VCaP (cell line): ENCODE measurements around the gene DMAP1.
A peak's percentile ranks its signal among the peaks of the same experiment; 100 is the strongest.

Experiments used
- H3K27ac ChIP-seq: fragments of 450-650 bp; 2 replicates; pipeline ENCODE4 v1.5.1; 2017
- TF ChIP-seq, protein P1 (sequence below): fragments of 450-650 bp; conservative IDR thresholded peaks from 2 replicates; pipeline ENCODE4 v1.5.1; 2017; ENCODE audit warnings: mild to moderate bottlenecking, moderate library complexity

The DMAP1 gene

DNA sequence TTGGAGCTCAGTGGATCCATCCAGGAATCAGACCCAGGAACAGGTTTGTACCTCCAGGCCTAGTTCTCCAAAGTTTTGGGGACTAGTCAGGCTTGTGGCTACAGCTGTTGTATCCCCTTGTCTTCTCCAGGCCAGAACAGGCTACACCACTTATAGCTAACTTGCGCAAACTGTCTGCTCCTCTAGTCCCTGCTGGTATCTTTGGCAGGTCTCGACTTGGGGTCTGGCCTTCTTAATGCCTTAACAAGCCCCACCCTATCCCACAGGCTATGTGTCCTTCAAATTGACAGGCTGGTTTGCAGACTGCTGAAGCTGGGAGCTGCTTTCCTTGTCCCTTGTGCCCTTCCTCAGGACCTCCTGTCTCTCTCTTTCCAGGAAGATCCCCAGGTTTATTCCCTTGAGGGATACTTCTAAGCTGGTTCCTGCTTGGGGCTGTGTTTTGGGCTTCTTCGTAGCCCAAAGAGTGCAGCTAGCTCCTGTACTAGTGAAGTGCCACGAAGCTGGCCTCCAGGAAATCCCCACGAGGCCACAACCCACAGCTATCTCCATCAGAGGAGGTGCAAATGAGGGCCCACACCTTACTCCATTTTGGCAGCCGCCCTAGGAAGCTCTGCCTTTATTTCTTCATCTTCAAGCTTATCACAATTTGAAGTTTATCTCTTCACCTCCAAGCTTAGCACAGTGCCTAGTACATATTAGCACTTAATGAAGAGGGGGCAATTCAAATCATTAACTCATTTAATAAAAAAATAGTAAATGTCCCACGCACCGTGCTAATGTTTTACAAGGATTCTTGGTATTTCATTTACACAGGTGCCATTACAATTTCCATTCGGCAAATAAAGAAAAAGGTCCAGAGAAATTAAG lies 683 bp upstream of the DMAP1 start:
- TF ChIP-seq, protein P1, sequence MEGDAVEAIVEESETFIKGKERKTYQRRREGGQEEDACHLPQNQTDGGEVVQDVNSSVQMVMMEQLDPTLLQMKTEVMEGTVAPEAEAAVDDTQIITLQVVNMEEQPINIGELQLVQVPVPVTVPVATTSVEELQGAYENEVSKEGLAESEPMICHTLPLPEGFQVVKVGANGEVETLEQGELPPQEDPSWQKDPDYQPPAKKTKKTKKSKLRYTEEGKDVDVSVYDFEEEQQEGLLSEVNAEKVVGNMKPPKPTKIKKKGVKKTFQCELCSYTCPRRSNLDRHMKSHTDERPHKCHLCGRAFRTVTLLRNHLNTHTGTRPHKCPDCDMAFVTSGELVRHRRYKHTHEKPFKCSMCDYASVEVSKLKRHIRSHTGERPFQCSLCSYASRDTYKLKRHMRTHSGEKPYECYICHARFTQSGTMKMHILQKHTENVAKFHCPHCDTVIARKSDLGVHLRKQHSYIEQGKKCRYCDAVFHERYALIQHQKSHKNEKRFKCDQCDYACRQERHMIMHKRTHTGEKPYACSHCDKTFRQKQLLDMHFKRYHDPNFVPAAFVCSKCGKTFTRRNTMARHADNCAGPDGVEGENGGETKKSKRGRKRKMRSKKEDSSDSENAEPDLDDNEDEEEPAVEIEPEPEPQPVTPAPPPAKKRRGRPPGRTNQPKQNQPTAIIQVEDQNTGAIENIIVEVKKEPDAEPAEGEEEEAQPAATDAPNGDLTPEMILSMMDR = no peak
- peak overlapping the region; percentile 78 for H3K27ac ChIP-seq

DNA sequence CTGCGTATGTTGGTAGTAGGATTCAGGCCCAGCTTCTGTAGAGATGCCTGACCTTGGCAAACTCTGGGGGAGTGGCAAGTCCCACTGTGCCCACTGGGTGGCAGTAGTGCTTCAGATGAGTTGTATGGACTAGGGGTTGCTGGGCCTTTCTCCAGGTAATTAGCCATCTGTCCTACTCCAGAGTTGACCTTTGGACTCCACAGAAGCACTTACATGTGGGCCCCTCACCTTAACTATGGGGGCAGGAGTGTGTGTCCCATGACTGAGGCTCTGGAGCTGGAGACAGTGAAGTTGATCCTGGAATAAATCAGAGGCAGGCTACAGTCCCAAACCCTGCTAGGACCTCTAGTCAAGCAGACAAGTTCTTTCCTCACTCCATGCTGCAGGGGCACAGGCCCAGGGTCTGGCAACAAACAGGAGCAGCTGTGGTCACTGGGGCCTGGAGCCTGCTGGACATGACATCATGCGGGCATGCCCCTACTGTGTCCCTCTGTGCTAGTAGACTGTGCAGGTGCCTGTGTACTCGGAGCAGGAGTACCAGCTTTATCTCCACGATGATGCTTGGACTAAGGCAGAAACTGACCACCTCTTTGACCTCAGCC lies 4.6 kb downstream of the DMAP1 start:
- TF ChIP-seq, protein P1 = peak; percentile 90
- H3K27ac ChIP-seq = no peak overlapping the region

DNA sequence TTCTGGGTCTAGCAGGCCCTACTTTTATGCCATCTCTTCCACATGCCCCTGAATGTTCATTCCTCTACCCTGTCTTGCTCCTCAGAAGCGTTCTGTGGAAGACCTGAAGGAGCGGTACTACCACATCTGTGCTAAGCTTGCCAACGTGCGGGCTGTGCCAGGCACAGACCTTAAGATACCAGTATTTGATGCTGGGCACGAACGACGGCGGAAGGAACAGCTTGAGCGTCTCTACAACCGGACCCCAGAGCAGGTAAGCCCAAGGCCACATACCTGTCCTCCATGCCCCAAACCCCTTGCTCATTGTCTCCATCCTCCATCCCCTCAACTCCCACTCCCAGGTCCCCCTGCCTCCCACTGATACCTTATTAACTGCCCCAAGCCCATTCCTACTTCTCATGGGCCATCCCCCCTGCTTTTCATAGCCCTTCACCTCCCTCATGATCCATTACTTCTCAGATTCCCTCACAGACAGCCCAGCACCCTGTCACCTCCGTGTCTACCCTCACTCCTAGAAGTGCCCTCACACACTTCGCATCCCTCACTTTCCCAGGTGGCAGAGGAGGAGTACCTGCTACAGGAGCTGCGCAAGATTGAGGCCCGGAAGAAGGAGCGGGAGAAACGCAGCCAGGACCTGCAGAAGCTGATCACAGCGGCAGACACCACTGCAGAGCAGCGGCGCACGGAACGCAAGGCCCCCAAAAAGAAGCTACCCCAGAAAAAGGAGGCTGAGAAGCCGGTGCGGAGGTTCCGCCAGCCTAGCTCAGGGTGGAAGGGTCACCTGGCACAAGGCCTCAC lies 5.4 kb downstream of the DMAP1 start:
- H3K27ac ChIP-seq = no peak overlapping the region

DNA sequence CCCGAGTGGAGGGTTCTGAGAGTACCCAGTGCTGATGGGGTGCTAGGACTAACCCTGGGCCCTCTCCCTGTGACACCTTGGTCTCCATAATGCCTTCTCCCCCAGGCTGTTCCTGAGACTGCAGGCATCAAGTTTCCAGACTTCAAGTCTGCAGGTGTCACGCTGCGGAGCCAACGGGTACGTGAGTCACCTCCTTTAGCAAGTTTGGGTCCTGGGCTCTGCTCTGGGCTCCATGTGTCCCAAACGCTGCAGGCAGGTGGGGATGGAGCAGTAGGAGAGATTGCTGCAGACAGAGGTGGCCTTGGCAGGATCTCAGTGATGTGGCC lies 6.0 kb downstream of the DMAP1 start:
- TF ChIP-seq, protein P1 = no peak
- no peak overlapping the region for H3K27ac ChIP-seq

More for the DNA sequence above, 5.4 kb downstream of the DMAP1 start:
- TF ChIP-seq, protein P1 = no peak

DNA sequence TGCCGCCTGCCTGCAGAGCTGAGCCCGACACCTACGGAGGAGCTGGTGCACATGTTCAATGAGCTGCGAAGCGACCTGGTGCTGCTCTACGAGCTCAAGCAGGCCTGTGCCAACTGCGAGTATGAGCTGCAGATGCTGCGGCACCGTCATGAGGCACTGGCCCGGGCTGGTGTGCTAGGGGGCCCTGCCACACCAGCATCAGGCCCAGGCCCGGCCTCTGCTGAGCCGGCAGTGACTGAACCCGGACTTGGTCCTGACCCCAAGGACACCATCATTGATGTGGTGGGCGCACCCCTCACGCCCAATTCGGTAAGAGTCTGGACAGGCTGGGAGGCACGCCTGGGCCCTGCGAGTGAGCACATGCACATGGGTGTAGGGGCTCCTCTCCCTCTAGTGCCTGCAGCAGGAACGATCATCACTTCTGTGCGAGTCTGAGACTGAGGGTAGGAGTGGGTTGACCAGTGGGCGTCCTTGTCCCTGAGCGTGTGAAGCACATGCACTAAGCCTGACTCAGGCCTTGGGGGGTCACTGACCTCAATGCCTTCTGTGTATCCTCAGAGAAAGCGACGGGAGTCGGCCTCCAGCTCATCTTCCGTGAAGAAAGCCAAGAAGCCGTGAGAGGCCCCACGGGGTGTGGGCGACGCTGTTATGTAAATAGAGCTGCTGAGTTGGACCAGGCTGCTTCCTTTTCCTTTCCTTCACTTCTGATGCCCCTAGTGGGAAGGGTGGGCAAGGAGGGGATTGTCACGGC lies 6.9 kb downstream of the DMAP1 start:
- TF ChIP-seq, protein P1 = no peak
- no peak overlapping the region for H3K27ac ChIP-seq

DNA sequence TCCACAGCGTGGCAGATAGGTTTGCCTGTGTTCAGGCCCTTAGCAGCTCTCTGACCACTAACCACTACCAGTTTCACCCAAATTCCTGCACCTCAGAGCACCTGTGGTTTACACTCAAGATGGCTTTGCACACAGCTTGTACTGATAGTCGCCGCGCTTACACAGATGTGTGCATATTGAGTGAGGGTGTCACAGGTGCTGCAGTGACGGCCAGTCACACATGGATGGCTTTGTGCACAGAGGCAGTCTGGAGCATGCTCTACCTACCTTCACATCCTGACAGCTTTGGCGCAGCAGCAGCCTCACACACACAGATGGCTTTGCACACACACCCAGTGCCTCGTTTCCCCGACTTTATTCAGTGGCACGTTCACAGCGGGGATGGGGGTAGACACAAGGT lies 7.5 kb downstream of the DMAP1 start:
- TF ChIP-seq, protein P1 = no peak

More for the DNA sequence above, 7.5 kb downstream of the DMAP1 start:
- no peak overlapping the region for H3K27ac ChIP-seq
